Activated naive CD4-positive, alpha-beta T cell (primary cell): ENCODE measurements around the gene TXLNA.
A peak's percentile ranks its signal among the peaks of the same experiment; 100 is the strongest.
"Not testable (repeated sequence)": the region's sequence is repeated elsewhere in the genome, so short reads cannot be mapped to it uniquely, and the experiment has no call there.

ENCODE experiments used
- DNase-seq, 4 experiments: peaks; one replicate each; lab custom pipeline; 2025; lab: John Stamatoyannopoulos, UW

Gene TXLNA

GRCh38 chr1:32179443-32180185 is at the start of gene TXLNA:
TSS of gene TXLNA (plus strand) at chr1:32179675. CDS start at chr1:32180346, 671 bp downstream.
- peak; percentile 86 to 94 (median 90) for DNase-seq

GRCh38 chr1:32133950-32134280 is 45.6 kb upstream of the TXLNA start:
- not testable (repeated sequence) for DNase-seq

- no peak for DNase-seq
Observed at GRCh38 chr1:32137111-32137510, 42.4 kb upstream of the TXLNA start.

GRCh38 chr1:32138965-32139364 is 40.5 kb upstream of the TXLNA start:
- no peak for DNase-seq

- DNase-seq = no peak
Observed at GRCh38 chr1:32142446-32143301, 36.8 kb upstream of the TXLNA start.

GRCh38 chr1:32143302-32143695 is 36.2 kb upstream of the TXLNA start:
- not testable (repeated sequence) for DNase-seq

GRCh38 chr1:32144033-32144432 is 35.4 kb upstream of the TXLNA start:
- no peak for DNase-seq

- not testable (repeated sequence) for DNase-seq
Observed at GRCh38 chr1:32147799-32148198, 31.7 kb upstream of the TXLNA start.

- DNase-seq = no peak
Observed at GRCh38 chr1:32150847-32151246, 28.6 kb upstream of the TXLNA start.

- no peak for DNase-seq
Observed at GRCh38 chr1:32151319-32151787, 28.1 kb upstream of the TXLNA start.

GRCh38 chr1:32159189-32159588 is 20.3 kb upstream of the TXLNA start:
- no peak for DNase-seq

- DNase-seq = no peak
Observed at GRCh38 chr1:32163405-32163804, 16.1 kb upstream of the TXLNA start.

- not testable (repeated sequence) for DNase-seq
Observed at GRCh38 chr1:32165633-32166032, 13.8 kb upstream of the TXLNA start.

GRCh38 chr1:32170991-32171390 is 8.5 kb upstream of the TXLNA start:
- DNase-seq = no peak

- DNase-seq = no peak
Observed at GRCh38 chr1:32172621-32173245, 6.7 kb upstream of the TXLNA start.

- DNase-seq = no peak
Observed at GRCh38 chr1:32178380-32179192, 889 bp upstream of the TXLNA start.

GRCh38 chr1:32179193-32179442 is 357 bp upstream of the TXLNA start:
- DNase-seq = no peak

- DNase-seq = no peak
Observed at GRCh38 chr1:32180186-32181060, 948 bp downstream of the TXLNA start.

- DNase-seq = no peak
Observed at GRCh38 chr1:32181065-32181464, 1.6 kb downstream of the TXLNA start.

GRCh38 chr1:32181563-32181962 is 2.1 kb downstream of the TXLNA start:
- DNase-seq = no peak

- no peak for DNase-seq
Observed at GRCh38 chr1:32182060-32182459, 2.6 kb downstream of the TXLNA start.
